Measurements from ENCODE around the gene FRMD1. TPM values are rescaled to one million over a fixed set of nuclear protein-coding genes. Genes with fewer than 3 reads are reported as not detected.

Gene FRMD1
- total RNA-seq, 1 experiment from 2014 or later: not detected

DNA sequence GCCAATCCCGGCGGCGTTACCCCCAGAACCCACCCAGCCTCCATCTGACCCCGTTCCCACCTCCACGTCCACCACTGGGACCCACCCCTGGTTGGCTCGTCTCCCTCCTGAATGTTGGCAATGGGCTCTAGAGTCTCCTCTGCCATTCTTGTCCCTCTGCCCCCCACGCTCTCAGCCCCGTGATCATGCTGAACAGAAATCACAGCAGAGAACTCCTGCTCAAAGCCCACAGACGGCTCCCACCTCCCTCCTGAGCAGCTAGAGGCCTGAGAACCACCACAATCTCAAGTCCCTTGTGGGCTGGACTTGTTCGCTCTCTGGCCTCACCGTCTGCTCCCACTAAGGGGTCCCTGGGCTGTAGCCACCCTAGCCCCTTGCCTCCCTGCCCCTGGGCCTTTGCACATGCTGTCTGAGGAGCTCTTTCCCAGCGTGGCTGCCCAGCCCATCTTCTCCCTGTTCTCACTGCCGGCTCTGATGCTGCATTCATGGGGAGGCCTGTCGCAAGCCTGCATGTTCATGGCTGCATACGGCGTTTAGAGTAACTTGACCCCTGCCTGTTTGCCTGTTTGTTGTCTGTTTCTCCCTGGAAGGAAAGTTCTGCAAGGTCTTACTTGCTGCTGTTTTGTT is 11.2 kb upstream of the FRMD1 start:
- no peak for DNase-seq (ENCODE audit: unreplicated experiment)
- TF ChIP-seq, protein P1, sequence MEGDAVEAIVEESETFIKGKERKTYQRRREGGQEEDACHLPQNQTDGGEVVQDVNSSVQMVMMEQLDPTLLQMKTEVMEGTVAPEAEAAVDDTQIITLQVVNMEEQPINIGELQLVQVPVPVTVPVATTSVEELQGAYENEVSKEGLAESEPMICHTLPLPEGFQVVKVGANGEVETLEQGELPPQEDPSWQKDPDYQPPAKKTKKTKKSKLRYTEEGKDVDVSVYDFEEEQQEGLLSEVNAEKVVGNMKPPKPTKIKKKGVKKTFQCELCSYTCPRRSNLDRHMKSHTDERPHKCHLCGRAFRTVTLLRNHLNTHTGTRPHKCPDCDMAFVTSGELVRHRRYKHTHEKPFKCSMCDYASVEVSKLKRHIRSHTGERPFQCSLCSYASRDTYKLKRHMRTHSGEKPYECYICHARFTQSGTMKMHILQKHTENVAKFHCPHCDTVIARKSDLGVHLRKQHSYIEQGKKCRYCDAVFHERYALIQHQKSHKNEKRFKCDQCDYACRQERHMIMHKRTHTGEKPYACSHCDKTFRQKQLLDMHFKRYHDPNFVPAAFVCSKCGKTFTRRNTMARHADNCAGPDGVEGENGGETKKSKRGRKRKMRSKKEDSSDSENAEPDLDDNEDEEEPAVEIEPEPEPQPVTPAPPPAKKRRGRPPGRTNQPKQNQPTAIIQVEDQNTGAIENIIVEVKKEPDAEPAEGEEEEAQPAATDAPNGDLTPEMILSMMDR (IDR thresholded peaks at IDR 0.05; ENCODE audit: unreplicated experiment): no peak
- peaks cover 17% of the 10 kb centered on the region for H3K27me3 Mint-ChIP-seq (ENCODE audit: insufficient read depth, unreplicated experiment)
- no peaks in the 10 kb centered on the region for H3K9me3 Mint-ChIP-seq (ENCODE audit: unreplicated experiment)
- POLR2A ChIA-PET: no interaction called here
- BruUV-seq (replicated peaks): no TSS peak
- intact Hi-C loops (cut with micrococcal nuclease): no loop called here
- H3K27ac Mint-ChIP-seq (ENCODE audit: low read depth, unreplicated experiment): no peak overlapping the region
- CTCF ChIA-PET: no interaction called here
- H3K4me1 Mint-ChIP-seq (ENCODE audit: insufficient read depth, unreplicated experiment): no peaks in the 10 kb centered on the region
- no peak overlapping the region for H3K4me3 Mint-ChIP-seq (ENCODE audit: unreplicated experiment)
- H3K36me3 Mint-ChIP-seq (ENCODE audit: insufficient read depth, unreplicated experiment): no peaks in the 10 kb centered on the region

DNA sequence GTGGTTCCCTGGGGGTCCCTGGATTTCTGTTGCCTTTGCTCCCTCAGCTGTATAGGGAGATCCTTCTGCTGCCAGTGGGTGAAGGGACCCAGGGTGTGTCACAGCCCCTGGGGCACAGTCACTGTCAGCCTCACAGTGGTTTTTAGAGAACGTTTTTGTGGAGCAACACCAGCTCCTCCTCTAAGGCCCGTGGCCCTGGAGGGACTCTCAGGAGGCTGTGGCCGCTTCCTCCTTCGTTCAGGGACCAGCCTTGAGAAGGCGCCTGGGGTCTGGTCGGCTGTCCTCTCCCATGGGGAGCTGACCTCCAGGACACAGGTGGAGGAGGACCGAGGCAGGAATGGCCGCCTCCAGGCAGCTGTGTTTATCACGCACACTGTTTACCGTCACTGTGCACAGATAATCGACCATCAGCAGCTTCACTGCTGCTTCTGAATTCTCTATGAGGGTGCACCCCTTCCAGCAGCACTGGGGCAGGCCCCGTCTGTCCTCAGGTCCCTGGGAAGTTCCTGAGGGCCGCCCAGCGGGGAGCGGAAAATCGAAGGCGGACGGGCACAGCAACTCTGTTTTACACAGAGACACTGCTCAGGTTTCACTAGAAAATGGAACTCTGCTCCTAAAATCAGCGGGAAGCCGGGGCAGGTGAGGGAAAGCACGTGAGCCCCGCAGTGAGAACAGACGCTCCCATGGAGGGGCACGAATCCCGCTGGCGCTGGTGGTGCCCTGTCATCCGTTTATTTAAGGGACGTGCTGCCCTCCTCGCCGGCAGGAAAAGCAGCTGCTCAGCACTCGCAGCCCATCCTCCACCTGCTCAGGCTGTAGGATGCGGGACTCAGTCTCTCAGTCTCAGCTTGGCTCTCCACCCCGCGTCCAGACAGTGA is 10.4 kb upstream of the FRMD1 start:
- intact Hi-C loops (cut with micrococcal nuclease): no loop called here
- Mint-ChIP-seq H3K4me1 (ENCODE audit: insufficient read depth, unreplicated experiment) (no peaks in the 10 kb centered on the region), H3K36me3 (ENCODE audit: insufficient read depth, unreplicated experiment) (no peaks in the 10 kb centered on the region), H3K27ac (ENCODE audit: low read depth, unreplicated experiment) (no peak overlapping the region), H3K4me3 (ENCODE audit: unreplicated experiment) (no peak overlapping the region), H3K27me3 (ENCODE audit: insufficient read depth, unreplicated experiment) (peaks cover 17% of the 10 kb centered on the region), H3K9me3 (ENCODE audit: unreplicated experiment) (no peaks in the 10 kb centered on the region)
- no TSS peak for BruUV-seq (replicated peaks)
- TF ChIP-seq, protein P1 (IDR thresholded peaks at IDR 0.05; ENCODE audit: unreplicated experiment): no peak
- CTCF ChIA-PET: interaction anchor here (0.6 kb wide), 1 partner anchor 802 kb away, joined by 3 read pairs; no protein-coding TSS in a partner anchor
- POLR2A ChIA-PET: no interaction called here
- no peak for DNase-seq (ENCODE audit: unreplicated experiment)

DNA sequence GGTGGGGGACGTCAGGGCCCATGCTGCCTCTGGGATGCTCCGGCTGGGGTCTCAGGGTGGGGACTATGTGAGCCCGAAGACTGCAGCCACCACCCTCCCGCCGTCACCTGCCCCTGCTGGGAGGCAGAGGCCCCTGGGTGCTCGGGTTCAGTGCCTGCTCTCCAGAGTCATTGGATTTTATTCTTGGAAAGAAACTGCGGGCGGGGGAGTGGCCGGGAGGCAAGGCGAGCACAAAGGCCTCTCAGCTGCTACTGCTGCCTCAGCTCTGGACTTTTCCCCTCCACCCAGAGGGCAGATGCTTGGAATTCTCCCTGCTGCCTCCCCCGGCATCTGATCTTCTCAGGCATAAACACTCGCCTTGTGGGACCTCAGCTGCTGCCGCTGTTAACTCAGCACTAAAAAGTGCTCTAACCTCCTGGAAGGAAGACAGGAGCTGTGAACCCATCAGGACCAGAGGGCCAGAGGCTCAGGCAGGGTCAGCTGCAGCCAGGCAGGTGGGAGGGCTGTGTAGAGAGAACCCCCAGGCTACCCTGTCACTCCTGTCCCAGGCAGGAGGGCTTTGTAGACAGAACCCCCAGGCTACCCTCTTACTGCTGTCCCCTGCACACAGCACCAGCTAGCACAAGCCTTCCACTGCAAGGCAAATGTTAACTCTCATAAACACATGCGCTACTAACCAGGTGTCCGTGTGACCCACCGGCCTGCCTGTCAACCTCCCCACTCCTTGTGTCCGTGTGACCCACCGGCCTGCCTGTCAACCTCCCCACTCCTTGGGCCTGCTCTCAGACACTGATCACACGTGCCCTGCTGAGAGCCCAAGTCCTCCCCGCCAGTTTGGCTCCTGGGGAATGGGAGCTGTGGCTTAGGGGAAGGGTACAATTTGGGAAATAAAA is 9.4 kb upstream of the FRMD1 start:
- H3K4me1 Mint-ChIP-seq (ENCODE audit: insufficient read depth, unreplicated experiment): no peaks in the 10 kb centered on the region
- no peak for DNase-seq (ENCODE audit: unreplicated experiment)
- H3K27me3 Mint-ChIP-seq (ENCODE audit: insufficient read depth, unreplicated experiment): peaks cover 25% of the 10 kb centered on the region
- no peak overlapping the region for H3K27ac Mint-ChIP-seq (ENCODE audit: low read depth, unreplicated experiment)
- no TSS peak for BruUV-seq (replicated peaks)
- TF ChIP-seq, protein P1 (IDR thresholded peaks at IDR 0.05; ENCODE audit: unreplicated experiment): no peak
- no peaks in the 10 kb centered on the region for H3K9me3 Mint-ChIP-seq (ENCODE audit: unreplicated experiment)
- no peaks in the 10 kb centered on the region for H3K36me3 Mint-ChIP-seq (ENCODE audit: insufficient read depth, unreplicated experiment)
- CTCF ChIA-PET: interaction anchor here (0.6 kb wide), 1 partner anchor 803 kb away, joined by 3 read pairs; no protein-coding TSS in a partner anchor
- intact Hi-C loops (cut with micrococcal nuclease): no loop called here
- POLR2A ChIA-PET: interaction anchor here (0.6 kb wide), 1 partner anchor 297 kb away, joined by 3 read pairs; no protein-coding TSS in a partner anchor
- no peak overlapping the region for H3K4me3 Mint-ChIP-seq (ENCODE audit: unreplicated experiment)

Data from MCF 10A (cell line).